SK-N-MC (cell line): ENCODE results near the gene CDCA3.

Experiments used
- EZH2 ChIP-seq: fragments of 200-600 bp; sonication (generic); IDR thresholded peaks from one replicate; pipeline ENCODE4 v1.6.1; 2017; ENCODE audit warnings: antibody characterized with exemption
- FOXP2 ChIP-seq: optimal IDR thresholded peaks from 2 replicates; pipeline ENCODE3; 2011; ENCODE audit warnings: mild to moderate bottlenecking, moderate library complexity; ENCODE audit not compliant: insufficient read depth; ENCODE audit errors: extremely low read length, control extremely low read depth
- POLR2AphosphoS5 ChIP-seq: IDR thresholded peaks from 2 replicates; pipeline ENCODE4 v1.6.1; 2012; ENCODE audit warnings: mild to moderate bottlenecking, low read depth, low read length, borderline replicate concordance

GRCh38 chr12:6830999-6831398, 20.1 kb downstream of the CDCA3 start:
- TF ChIP-seq EZH2 = no peak
- no peak for TF ChIP-seq FOXP2
- TF ChIP-seq POLR2AphosphoS5 = no peak
